HL-60 (cell line): ENCODE measurements around the gene USP53.

Source experiments
- SPI1 ChIP-seq: IDR thresholded peaks from 2 replicates; pipeline ENCODE4 v1.6.1; 2012; ENCODE audit warnings: low read depth, mild to moderate bottlenecking, borderline replicate concordance
- TF ChIP-seq, protein P1 (sequence below): IDR thresholded peaks from one replicate; pipeline ENCODE4 v1.5.1; 2011; ENCODE audit warnings: low read length, control low read depth, inconsistent platforms; ENCODE audit not compliant: insufficient read depth

DNA sequence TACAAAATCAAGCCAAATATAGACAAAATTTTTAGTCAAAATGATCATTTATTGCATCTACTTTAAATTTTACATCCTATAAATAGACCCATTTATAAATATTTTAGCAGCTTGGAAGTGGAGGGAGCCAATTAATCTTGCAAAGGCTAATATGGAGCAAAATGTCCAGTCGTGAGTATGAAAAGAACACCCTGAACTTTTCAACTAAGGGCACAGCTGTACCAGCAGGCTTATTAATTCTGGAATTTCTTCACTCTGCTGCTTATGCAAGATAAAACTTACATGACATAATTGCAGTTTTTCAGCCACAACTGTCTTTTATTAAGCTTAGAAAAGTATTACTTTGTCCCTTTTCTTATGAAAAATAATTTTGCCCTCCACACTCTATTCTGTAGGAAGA, 22.9 kb upstream of the USP53 start:
- no peak for TF ChIP-seq SPI1
- TF ChIP-seq, protein P1, sequence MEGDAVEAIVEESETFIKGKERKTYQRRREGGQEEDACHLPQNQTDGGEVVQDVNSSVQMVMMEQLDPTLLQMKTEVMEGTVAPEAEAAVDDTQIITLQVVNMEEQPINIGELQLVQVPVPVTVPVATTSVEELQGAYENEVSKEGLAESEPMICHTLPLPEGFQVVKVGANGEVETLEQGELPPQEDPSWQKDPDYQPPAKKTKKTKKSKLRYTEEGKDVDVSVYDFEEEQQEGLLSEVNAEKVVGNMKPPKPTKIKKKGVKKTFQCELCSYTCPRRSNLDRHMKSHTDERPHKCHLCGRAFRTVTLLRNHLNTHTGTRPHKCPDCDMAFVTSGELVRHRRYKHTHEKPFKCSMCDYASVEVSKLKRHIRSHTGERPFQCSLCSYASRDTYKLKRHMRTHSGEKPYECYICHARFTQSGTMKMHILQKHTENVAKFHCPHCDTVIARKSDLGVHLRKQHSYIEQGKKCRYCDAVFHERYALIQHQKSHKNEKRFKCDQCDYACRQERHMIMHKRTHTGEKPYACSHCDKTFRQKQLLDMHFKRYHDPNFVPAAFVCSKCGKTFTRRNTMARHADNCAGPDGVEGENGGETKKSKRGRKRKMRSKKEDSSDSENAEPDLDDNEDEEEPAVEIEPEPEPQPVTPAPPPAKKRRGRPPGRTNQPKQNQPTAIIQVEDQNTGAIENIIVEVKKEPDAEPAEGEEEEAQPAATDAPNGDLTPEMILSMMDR, result no peak
